Endothelial cell of umbilical vein (primary cell): ENCODE data around the gene TRIM56.

Experiments
- EZH2 ChIP-seq: IDR thresholded peaks from 2 replicates; pipeline ENCODE4 v1.6.1; 2012; ENCODE audit warnings: borderline replicate concordance, low read depth, mild to moderate bottlenecking, moderate library complexity, low read length, inconsistent platforms; ENCODE audit not compliant: severe bottlenecking
- FOS ChIP-seq: IDR thresholded peaks from 2 replicates; pipeline ENCODE4 v1.6.1; 2011; ENCODE audit warnings: mild to moderate bottlenecking, low read length, moderate library complexity, borderline replicate concordance; ENCODE audit not compliant: insufficient read depth
- GATA2 ChIP-seq: IDR thresholded peaks from 2 replicates; pipeline ENCODE4 v1.7.0; 2011; ENCODE audit warnings: low read depth, mild to moderate bottlenecking, moderate library complexity, mixed read lengths, low read length; ENCODE audit not compliant: insufficient read length, insufficient read depth
- JUN ChIP-seq: IDR thresholded peaks from 2 replicates; pipeline ENCODE4 v1.6.1; 2011; ENCODE audit warnings: borderline replicate concordance, low read depth; ENCODE audit not compliant: insufficient read length, insufficient read depth
- MYC ChIP-seq: IDR thresholded peaks from one replicate; pipeline ENCODE4 v1.6.1; 2011; ENCODE audit warnings: mild to moderate bottlenecking, low read depth, low read length
- POLR2A ChIP-seq: IDR thresholded peaks from 2 replicates; pipeline ENCODE4 v1.6.1; 2012; ENCODE audit warnings: low read depth, mild to moderate bottlenecking, control low read depth, low read length
- POLR2AphosphoS5 ChIP-seq: IDR thresholded peaks from 2 replicates; pipeline ENCODE4 v1.6.1; 2012; ENCODE audit warnings: low read depth, mild to moderate bottlenecking, control low read depth, low read length, moderate library complexity; ENCODE audit not compliant: insufficient read depth
- TF ChIP-seq, protein P1 (sequence below), 2 donors: IDR thresholded peaks; 1 replicate in 1 of 2; 2 replicates in 1 of 2; pipeline ENCODE4 v1.5.1; 2011; ENCODE audit warnings: low read length in 2 of 2, mild to moderate bottlenecking in 2 of 2, moderate library complexity in 2 of 2, control low read depth in 1 of 2, inconsistent platforms in 1 of 2, low read depth in 1 of 2; ENCODE audit not compliant: insufficient read depth in 1 of 2; ENCODE audit errors: extremely low read depth in 1 of 2
- TF ChIP-seq, protein P2 (sequence below): IDR thresholded peaks from 2 replicates; pipeline ENCODE4 v1.6.1; 2011; ENCODE audit not compliant: insufficient read depth, insufficient read length

DNA sequence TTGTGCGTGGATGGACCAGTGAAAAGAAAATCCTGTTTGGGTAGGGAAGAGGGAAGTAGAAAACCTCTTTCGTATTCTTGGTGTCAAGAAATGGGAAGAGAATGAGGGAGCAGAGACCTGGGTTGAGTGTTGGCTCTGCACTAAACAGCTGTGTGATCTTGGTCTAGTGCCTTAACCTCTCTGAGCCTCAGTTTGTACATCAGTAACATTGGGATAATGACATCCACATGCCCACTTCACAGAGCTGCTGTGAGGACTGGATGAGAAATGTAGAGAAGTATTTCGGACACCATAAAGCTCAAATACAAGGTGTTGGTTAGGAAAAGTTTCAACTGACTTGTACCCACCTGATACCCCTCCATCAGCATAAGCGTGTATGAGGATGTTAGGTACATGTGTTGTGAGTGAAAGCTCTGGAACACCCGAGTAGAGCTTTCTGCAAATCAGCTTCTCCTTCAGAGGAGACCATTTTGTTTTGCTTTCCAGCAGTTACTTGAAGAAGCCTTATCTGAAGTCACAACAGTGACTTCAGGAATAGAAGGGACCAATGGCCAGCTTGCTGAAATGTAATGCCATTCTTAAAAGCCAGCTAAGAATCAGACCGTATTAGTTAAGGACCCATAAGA lies 11.2 kb downstream of the TRIM56 start:
- TF ChIP-seq, protein P1, sequence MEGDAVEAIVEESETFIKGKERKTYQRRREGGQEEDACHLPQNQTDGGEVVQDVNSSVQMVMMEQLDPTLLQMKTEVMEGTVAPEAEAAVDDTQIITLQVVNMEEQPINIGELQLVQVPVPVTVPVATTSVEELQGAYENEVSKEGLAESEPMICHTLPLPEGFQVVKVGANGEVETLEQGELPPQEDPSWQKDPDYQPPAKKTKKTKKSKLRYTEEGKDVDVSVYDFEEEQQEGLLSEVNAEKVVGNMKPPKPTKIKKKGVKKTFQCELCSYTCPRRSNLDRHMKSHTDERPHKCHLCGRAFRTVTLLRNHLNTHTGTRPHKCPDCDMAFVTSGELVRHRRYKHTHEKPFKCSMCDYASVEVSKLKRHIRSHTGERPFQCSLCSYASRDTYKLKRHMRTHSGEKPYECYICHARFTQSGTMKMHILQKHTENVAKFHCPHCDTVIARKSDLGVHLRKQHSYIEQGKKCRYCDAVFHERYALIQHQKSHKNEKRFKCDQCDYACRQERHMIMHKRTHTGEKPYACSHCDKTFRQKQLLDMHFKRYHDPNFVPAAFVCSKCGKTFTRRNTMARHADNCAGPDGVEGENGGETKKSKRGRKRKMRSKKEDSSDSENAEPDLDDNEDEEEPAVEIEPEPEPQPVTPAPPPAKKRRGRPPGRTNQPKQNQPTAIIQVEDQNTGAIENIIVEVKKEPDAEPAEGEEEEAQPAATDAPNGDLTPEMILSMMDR (IDR thresholded peaks at IDR 0.05; ENCODE audit: extremely low read depth in 1 of 2, insufficient read depth in 1 of 2, low read depth in 1 of 2, low read length in 2 of 2), result no peak
- TF ChIP-seq POLR2A (no peak), POLR2AphosphoS5 (no peak), FOS (no peak), EZH2 (no peak), JUN (no peak), MYC (no peak), GATA2 (no peak)
- TF ChIP-seq, protein P2, sequence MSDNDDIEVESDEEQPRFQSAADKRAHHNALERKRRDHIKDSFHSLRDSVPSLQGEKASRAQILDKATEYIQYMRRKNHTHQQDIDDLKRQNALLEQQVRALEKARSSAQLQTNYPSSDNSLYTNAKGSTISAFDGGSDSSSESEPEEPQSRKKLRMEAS, result no peak
